ENCODE data around the gene CEP112. TPM values are rescaled to one million over a fixed set of nuclear protein-coding genes. Genes with fewer than 3 reads are reported as not detected.
"Not testable (repeated sequence)": the region's sequence is repeated elsewhere in the genome, so short reads cannot be mapped to it uniquely, and the experiment has no call there.

CEP112 gene
- total and polyA plus RNA-seq, 2 donors (not counting 1 experiment from before 2014, with no cell fraction given): 5.4 to 6.4 TPM

GRCh38 chr17:65830356-65830755 lies 361.6 kb downstream of the CEP112 start:
- H3K79me2 ChIP-seq (ENCODE audit: control insufficient read depth, insufficient read depth, low read length): no peaks in the 10 kb centered on the region
- no peak overlapping the region for H2AFZ ChIP-seq (ENCODE audit: low read length)
- H3K4me1 ChIP-seq (ENCODE audit: control insufficient read depth, extremely low read depth, insufficient read depth, low read length): no peaks in the 10 kb centered on the region
- no peaks in the 10 kb centered on the region for H3K36me3 ChIP-seq (ENCODE audit: control insufficient read depth, insufficient read depth, low read length)
- H3K27ac ChIP-seq (ENCODE audit: insufficient read depth, low read length): no peak overlapping the region
- H3K9me3 ChIP-seq (ENCODE audit: control insufficient read depth, insufficient read depth, low read depth, low read length): no peaks in the 10 kb centered on the region
- TF ChIP-seq, protein P1, sequence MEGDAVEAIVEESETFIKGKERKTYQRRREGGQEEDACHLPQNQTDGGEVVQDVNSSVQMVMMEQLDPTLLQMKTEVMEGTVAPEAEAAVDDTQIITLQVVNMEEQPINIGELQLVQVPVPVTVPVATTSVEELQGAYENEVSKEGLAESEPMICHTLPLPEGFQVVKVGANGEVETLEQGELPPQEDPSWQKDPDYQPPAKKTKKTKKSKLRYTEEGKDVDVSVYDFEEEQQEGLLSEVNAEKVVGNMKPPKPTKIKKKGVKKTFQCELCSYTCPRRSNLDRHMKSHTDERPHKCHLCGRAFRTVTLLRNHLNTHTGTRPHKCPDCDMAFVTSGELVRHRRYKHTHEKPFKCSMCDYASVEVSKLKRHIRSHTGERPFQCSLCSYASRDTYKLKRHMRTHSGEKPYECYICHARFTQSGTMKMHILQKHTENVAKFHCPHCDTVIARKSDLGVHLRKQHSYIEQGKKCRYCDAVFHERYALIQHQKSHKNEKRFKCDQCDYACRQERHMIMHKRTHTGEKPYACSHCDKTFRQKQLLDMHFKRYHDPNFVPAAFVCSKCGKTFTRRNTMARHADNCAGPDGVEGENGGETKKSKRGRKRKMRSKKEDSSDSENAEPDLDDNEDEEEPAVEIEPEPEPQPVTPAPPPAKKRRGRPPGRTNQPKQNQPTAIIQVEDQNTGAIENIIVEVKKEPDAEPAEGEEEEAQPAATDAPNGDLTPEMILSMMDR (conservative IDR thresholded peaks at IDR 0.05 in 1 of 2, IDR thresholded peaks at IDR 0.05 in 1 of 2; ENCODE audit: low read depth in 1 of 2, low read length in 2 of 2): no peak
- TF ChIP-seq EZH2 (IDR thresholded peaks at IDR 0.05; ENCODE audit: low read length, missing control alignments): no peak
- DNase-seq (ENCODE audit: low read depth in 2 of 2): no peak
- H3K27me3 ChIP-seq (ENCODE audit: control insufficient read depth, insufficient read depth, low read length): no peaks in the 10 kb centered on the region
- no peaks in the 10 kb centered on the region for H4K20me1 ChIP-seq (ENCODE audit: control insufficient read depth, extremely low read depth, insufficient read depth, low read length)
- no peak overlapping the region for H3K9ac ChIP-seq (ENCODE audit: insufficient read depth, low read length)
- no peak overlapping the region for H3K4me2 ChIP-seq (ENCODE audit: extremely low read depth, insufficient read depth, low read length)
- no peak overlapping the region for H3K4me3 ChIP-seq (replicated peaks in 1 of 4; ENCODE audit: control extremely low read depth in 1 of 4, insufficient read depth in 1 of 4, low read depth in 3 of 4, low read length in 4 of 4)

DNA sequence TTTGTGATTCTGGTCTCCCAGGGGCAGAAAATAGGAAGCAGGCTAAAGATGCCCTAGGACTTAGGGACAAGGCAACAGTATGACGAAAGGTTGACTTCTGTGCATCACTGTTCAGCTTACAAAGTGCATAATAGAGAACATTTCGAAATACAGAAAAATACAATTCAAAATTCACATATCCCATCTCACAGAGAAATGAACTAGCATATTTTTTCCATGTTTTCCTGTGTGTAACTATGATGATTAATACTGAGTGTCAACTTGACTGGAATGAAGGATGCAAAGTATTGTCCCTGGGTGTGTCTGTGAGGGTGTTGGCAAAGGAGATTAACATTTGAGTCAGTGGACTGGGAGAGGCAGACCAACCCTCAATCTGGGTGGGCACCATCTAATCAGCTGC lies 365.4 kb downstream of the CEP112 start:
- not testable (repeated sequence) for H2AFZ ChIP-seq (ENCODE audit: low read length); H4K20me1 ChIP-seq (ENCODE audit: control insufficient read depth, extremely low read depth, insufficient read depth, low read length); H3K9me3 ChIP-seq (ENCODE audit: control insufficient read depth, insufficient read depth, low read depth, low read length); H3K27ac ChIP-seq (ENCODE audit: insufficient read depth, low read length); H3K9ac ChIP-seq (ENCODE audit: insufficient read depth, low read length); H3K4me3 ChIP-seq (replicated peaks in 1 of 4; ENCODE audit: control extremely low read depth in 1 of 4, insufficient read depth in 1 of 4, low read depth in 3 of 4, low read length in 4 of 4); H3K4me2 ChIP-seq (ENCODE audit: extremely low read depth, insufficient read depth, low read length); H3K79me2 ChIP-seq (ENCODE audit: control insufficient read depth, insufficient read depth, low read length); DNase-seq (ENCODE audit: low read depth in 2 of 2); H3K4me1 ChIP-seq (ENCODE audit: control insufficient read depth, extremely low read depth, insufficient read depth, low read length); H3K36me3 ChIP-seq (ENCODE audit: control insufficient read depth, insufficient read depth, low read length); H3K27me3 ChIP-seq (ENCODE audit: control insufficient read depth, insufficient read depth, low read length)

DNA sequence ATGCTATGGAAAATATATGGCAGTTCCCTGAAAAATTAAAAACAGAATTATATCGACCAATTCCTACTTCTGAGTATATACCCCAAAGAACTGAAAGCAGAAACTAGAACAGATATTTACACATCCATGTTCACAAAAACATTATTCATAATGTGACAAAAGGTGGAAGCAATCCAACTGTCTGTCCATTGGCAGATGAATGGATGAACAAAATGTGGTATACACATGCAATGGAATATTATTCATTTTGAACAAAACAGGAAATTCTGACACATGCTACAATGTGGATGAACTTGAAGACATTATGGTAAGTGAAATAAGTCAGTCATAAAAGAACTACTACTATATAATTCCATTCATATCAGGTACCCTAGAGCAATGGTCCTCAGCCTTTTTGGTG lies 367.0 kb downstream of the CEP112 start:
- H3K4me1 ChIP-seq (ENCODE audit: control insufficient read depth, extremely low read depth, insufficient read depth, low read length): no peaks in the 10 kb centered on the region
- no peaks in the 10 kb centered on the region for H3K27me3 ChIP-seq (ENCODE audit: control insufficient read depth, insufficient read depth, low read length)
- no peaks in the 10 kb centered on the region for H3K79me2 ChIP-seq (ENCODE audit: control insufficient read depth, insufficient read depth, low read length)
- no peaks in the 10 kb centered on the region for H4K20me1 ChIP-seq (ENCODE audit: control insufficient read depth, extremely low read depth, insufficient read depth, low read length)
- DNase-seq (ENCODE audit: low read depth in 2 of 2): no peak
- H3K36me3 ChIP-seq (ENCODE audit: control insufficient read depth, insufficient read depth, low read length): no peaks in the 10 kb centered on the region
- no peak overlapping the region for H3K27ac ChIP-seq (ENCODE audit: insufficient read depth, low read length)
- no peak overlapping the region for H3K9ac ChIP-seq (ENCODE audit: insufficient read depth, low read length)
- no peaks in the 10 kb centered on the region for H3K9me3 ChIP-seq (ENCODE audit: control insufficient read depth, insufficient read depth, low read depth, low read length)
- TF ChIP-seq, protein P1 (conservative IDR thresholded peaks at IDR 0.05 in 1 of 2, IDR thresholded peaks at IDR 0.05 in 1 of 2; ENCODE audit: low read depth in 1 of 2, low read length in 2 of 2): no peak
- no peak for TF ChIP-seq EZH2 (IDR thresholded peaks at IDR 0.05; ENCODE audit: low read length, missing control alignments)
- H3K4me3 ChIP-seq (replicated peaks in 1 of 4; ENCODE audit: control extremely low read depth in 1 of 4, insufficient read depth in 1 of 4, low read depth in 3 of 4, low read length in 4 of 4): no peak overlapping the region
- H3K4me2 ChIP-seq (ENCODE audit: extremely low read depth, insufficient read depth, low read length): no peak overlapping the region
- no peak overlapping the region for H2AFZ ChIP-seq (ENCODE audit: low read length)

Data from fibroblast of lung (primary cell).